Fibroblast of lung (primary cell): Measurements from ENCODE around the gene PLEKHJ1. TPM values are rescaled to one million over a fixed set of nuclear protein-coding genes. Genes with fewer than 3 reads are reported as not detected.

ENCODE experiments used
- DNase-seq, 2 donors: peaks; one replicate each; pipeline versions ENCODE4 v3.0.0 to v3.0.0-alpha.2; 2010; ENCODE audit warnings: low read depth in 2 of 2
- H2AFZ ChIP-seq: 2 replicates; pipeline ENCODE4 v1.5.1; 2012; ENCODE audit warnings: low read length, control low read depth, inconsistent platforms
- H3K27ac ChIP-seq: 2 replicates; pipeline ENCODE4 v1.5.1; 2011; ENCODE audit warnings: low read length, control low read depth; ENCODE audit not compliant: insufficient read depth
- H3K27me3 ChIP-seq: 2 replicates; pipeline ENCODE4 v1.5.1; 2011; ENCODE audit warnings: mild to moderate bottlenecking, low read length; ENCODE audit not compliant: control insufficient read depth, insufficient read depth
- H3K36me3 ChIP-seq: 2 replicates; pipeline ENCODE4 v1.5.1; 2011; ENCODE audit warnings: low read length; ENCODE audit not compliant: control insufficient read depth, insufficient read depth
- H3K4me1 ChIP-seq: 2 replicates; pipeline ENCODE4 v1.5.1; 2011; ENCODE audit warnings: low read length; ENCODE audit not compliant: control insufficient read depth, insufficient read depth; ENCODE audit errors: extremely low read depth
- H3K4me2 ChIP-seq: 2 replicates; pipeline ENCODE4 v1.5.1; 2011; ENCODE audit warnings: low read length, control low read depth; ENCODE audit not compliant: insufficient read depth; ENCODE audit errors: extremely low read depth
- H3K4me3 ChIP-seq, 4 experiments: fragments of 200-600 bp in 1 of 4; sonication (generic) in 1 of 4; replicated peaks in 1 of 4; 2 replicates each; pipeline ENCODE4 v1.5.1; 2011 to 2016; ENCODE audit warnings: low read length in 4 of 4, low read depth in 3 of 4, mild to moderate bottlenecking in 3 of 4, control low read depth in 2 of 4, inconsistent platforms in 1 of 4, mixed read lengths in 1 of 4; ENCODE audit not compliant: insufficient read depth in 1 of 4; ENCODE audit errors: control extremely low read depth in 1 of 4
- H3K79me2 ChIP-seq: 2 replicates; pipeline ENCODE4 v1.5.1; 2012; ENCODE audit warnings: mild to moderate bottlenecking, low read length, inconsistent platforms; ENCODE audit not compliant: control insufficient read depth, insufficient read depth
- H3K9ac ChIP-seq: 2 replicates; pipeline ENCODE4 v1.5.1; 2011; ENCODE audit warnings: mild to moderate bottlenecking, low read length, control low read depth; ENCODE audit not compliant: insufficient read depth
- H3K9me3 ChIP-seq: 2 replicates; pipeline ENCODE4 v1.5.1; 2012; ENCODE audit warnings: low read depth, low read length; ENCODE audit not compliant: control insufficient read depth, insufficient read depth
- H4K20me1 ChIP-seq: 2 replicates; pipeline ENCODE4 v1.5.1; 2011; ENCODE audit warnings: low read length; ENCODE audit not compliant: control insufficient read depth, insufficient read depth; ENCODE audit errors: extremely low read depth
- EZH2 ChIP-seq: IDR thresholded peaks from 2 replicates; pipeline ENCODE4 v1.5.1; 2012; ENCODE audit warnings: low read length, control low read depth, mild to moderate bottlenecking; ENCODE audit errors: missing control alignments
- polyA plus RNA-seq, 2 donors: library from polyadenylated mRNA; depleted of rRNA in 1 of 2; stranded (reverse) in 1 of 2; unstranded in 1 of 2; fragments of >200 nt; gene quantifications; 2 replicates each; pipeline ENCODE4 v1.2.1, GENCODE V29; 2011 to 2012; ENCODE audit warnings: missing spikeins in 1 of 2
- total RNA-seq: library from RNA; depleted of rRNA; stranded (reverse); fragments of >200 nt; gene quantifications from 2 replicates; pipeline ENCODE4 v1.2.1, GENCODE V29; 2014
- TF ChIP-seq, protein P1 (sequence below), 2 donors: IDR thresholded peaks in 1 of 2; conservative IDR thresholded peaks in 1 of 2; 1 replicate in 1 of 2; 2 replicates in 1 of 2; pipeline ENCODE4 v1.5.1; 2011 to 2012; ENCODE audit warnings: low read length in 2 of 2, control low read depth in 1 of 2, inconsistent platforms in 1 of 2, low read depth in 1 of 2, mild to moderate bottlenecking in 1 of 2

PLEKHJ1 gene
- total and polyA plus RNA-seq, 2 donors (not counting 1 experiment from before 2014, with no cell fraction given) = 34.9 to 61.3 TPM

DNA sequence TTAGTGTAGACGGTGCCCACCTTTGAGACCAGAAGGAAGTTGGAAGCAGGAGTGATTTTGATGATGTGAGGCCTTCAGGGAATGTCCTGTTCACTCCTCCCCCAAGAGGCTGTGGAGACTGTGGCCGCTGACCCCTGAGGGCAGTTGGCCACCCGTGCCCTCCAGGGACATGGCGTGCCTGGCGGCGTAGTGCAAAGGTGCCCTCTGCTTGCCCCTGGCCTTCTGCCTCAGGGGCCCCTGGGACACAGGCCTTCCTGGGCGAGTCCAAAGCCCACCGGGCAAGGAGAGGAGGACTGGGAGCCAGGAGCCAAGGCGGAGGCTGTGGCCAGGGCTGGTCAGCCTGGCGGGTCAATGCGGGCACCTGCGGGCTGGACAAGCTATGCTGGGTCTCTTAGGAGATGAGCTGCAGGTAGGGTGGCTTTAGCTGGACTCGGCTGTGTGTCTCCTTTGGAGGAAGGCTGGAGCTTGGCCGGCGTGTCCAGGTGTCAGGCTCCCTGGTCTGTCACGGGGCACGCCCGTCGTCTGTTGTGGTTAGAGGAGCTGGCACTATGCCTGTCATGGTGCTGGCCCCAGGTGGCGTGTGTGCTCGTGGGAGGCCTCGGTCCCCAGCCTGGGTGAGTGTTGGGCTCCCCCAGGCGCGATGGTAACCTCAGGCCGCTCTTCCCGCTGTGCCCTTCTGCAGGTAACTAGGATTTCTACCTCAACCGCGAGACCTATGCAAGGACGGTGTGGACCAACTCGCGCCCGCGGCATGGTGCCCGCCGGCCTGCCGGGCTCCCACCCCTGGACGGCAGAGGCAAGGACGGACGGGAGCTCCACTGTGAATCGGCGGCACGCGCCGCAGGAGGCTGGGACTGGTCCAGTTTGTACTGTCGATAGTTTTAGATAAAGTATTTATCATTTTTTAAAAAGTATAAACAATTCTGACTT is 6.8 kb downstream of the PLEKHJ1 start:
- Histone ChIP-seq H3K4me2 (no peak overlapping the region), H2AFZ (no peak overlapping the region), H3K27ac (no peak overlapping the region), H4K20me1 (no peaks in the 10 kb centered on the region), H3K4me1 (no peaks in the 10 kb centered on the region), H3K36me3 (peaks cover 54% of the 10 kb centered on the region), H3K79me2 (peaks cover 24% of the 10 kb centered on the region), H3K27me3 (no peaks in the 10 kb centered on the region), H3K9ac (no peak overlapping the region), H3K4me3 (no peak overlapping the region), H3K9me3 (no peaks in the 10 kb centered on the region)
- no peak for TF ChIP-seq EZH2
- TF ChIP-seq, protein P1, sequence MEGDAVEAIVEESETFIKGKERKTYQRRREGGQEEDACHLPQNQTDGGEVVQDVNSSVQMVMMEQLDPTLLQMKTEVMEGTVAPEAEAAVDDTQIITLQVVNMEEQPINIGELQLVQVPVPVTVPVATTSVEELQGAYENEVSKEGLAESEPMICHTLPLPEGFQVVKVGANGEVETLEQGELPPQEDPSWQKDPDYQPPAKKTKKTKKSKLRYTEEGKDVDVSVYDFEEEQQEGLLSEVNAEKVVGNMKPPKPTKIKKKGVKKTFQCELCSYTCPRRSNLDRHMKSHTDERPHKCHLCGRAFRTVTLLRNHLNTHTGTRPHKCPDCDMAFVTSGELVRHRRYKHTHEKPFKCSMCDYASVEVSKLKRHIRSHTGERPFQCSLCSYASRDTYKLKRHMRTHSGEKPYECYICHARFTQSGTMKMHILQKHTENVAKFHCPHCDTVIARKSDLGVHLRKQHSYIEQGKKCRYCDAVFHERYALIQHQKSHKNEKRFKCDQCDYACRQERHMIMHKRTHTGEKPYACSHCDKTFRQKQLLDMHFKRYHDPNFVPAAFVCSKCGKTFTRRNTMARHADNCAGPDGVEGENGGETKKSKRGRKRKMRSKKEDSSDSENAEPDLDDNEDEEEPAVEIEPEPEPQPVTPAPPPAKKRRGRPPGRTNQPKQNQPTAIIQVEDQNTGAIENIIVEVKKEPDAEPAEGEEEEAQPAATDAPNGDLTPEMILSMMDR (conservative IDR thresholded peaks at IDR 0.05 in 1 of 2, IDR thresholded peaks at IDR 0.05 in 1 of 2; ENCODE audit: low read depth in 1 of 2, low read length in 2 of 2) = no peak
- no peak for DNase-seq

- Histone ChIP-seq H3K36me3 (peaks cover 51% of the 10 kb centered on the region), H3K4me2 (no peak overlapping the region), H3K9ac (no peak overlapping the region), H4K20me1 (no peaks in the 10 kb centered on the region), H3K4me3 (no peak overlapping the region), H3K4me1 (no peaks in the 10 kb centered on the region), H3K27me3 (no peaks in the 10 kb centered on the region), H3K9me3 (no peaks in the 10 kb centered on the region), H3K79me2 (peaks cover 14% of the 10 kb centered on the region), H3K27ac (no peak overlapping the region), H2AFZ (no peak overlapping the region)
- TF ChIP-seq EZH2 = no peak
- TF ChIP-seq, protein P1 (conservative IDR thresholded peaks at IDR 0.05 in 1 of 2, IDR thresholded peaks at IDR 0.05 in 1 of 2; ENCODE audit: low read depth in 1 of 2, low read length in 2 of 2) = no peak
- DNase-seq = no peak
These were observed 7.7 kb downstream of the PLEKHJ1 start for GRCh38 chr19:2228157-2229030.
